HCT116 (cell line): ENCODE measurements around the gene BTBD3. TPM values are rescaled to one million over a fixed set of nuclear protein-coding genes. Genes with fewer than 3 reads are reported as not detected.
A peak's percentile ranks its signal among the peaks of the same experiment; 100 is the strongest.

ENCODE experiments used
- ATAC-seq: fragments of 200-7000 bp; cut with Tn5 transposase; 2 replicates; pipeline ENCODE4 v1.9.1; 2020; ENCODE audit warnings: mild to moderate bottlenecking, moderate library complexity
- BruUV-seq: library from RNA; stranded (reverse); fragments of 400-500 nt; replicated peaks from 2 replicates; lab custom pipeline; 2021; lab: Mats Ljungman, UMichigan
- CTCF ChIA-PET: fragments of 300-600 bp; sonication (Branson Sonifier 250); formaldehyde crosslinking; loops from one replicate; lab custom pipeline; 2021; ENCODE audit warnings: antibody characterized with exemption; lab: Charles Lee
- POLR2A ChIA-PET: fragments of 300-600, 350-600 bp; sonication (Branson Sonifier 250); formaldehyde crosslinking; loops from one replicate; lab custom pipeline; 2021; ENCODE audit warnings: antibody characterized with exemption; lab: Charles Lee
- RAD21 ChIA-PET, 2 experiments: fragments of 300-600 bp; sonication (Branson Sonifier 250); formaldehyde crosslinking; loops; one replicate each; lab custom pipeline; 2023; ENCODE audit warnings: low total read pairs in 2 of 2; ENCODE audit not compliant: uncharacterized antibody in 2 of 2, unreplicated experiment in 2 of 2, low non-redundant PET in 1 of 2; lab: Charles Lee
- DNase-seq: peaks from one replicate; pipeline ENCODE4 v3.0.0-alpha.2; 2010; ENCODE audit warnings: low read depth, low spot score
- H2AFZ ChIP-seq: fragments of 200-600 bp; shearing (Covaris generic), sonication (generic); 2 replicates; pipeline ENCODE4 v1.6.1; 2017; ENCODE audit warnings: low read depth, mixed run types, mixed read lengths, antibody characterized with exemption, low read length; ENCODE audit not compliant: poor library complexity, severe bottlenecking
- H3K27ac ChIP-seq: 2 replicates; pipeline ENCODE4 v1.5.1; 2012; ENCODE audit warnings: low read depth, low read length
- H3K27me3 ChIP-seq: fragments of 200-600 bp; sonication (generic); 2 replicates; pipeline ENCODE4 v1.6.1; 2016; ENCODE audit warnings: mixed run types, low read length, mixed read lengths; ENCODE audit not compliant: insufficient read depth
- H3K36me3 ChIP-seq, 2 experiments: fragments of 200-500 bp in 1 of 2; fragments of 200-600 bp in 1 of 2; sonication (Bioruptor generic) in 1 of 2; sonication (generic) in 1 of 2; 2 replicates each; pipeline versions ENCODE4 v1.5.1 to v1.6.1; 2014 to 2016; ENCODE audit warnings: low read length in 2 of 2, inconsistent platforms in 1 of 2, mixed read lengths in 1 of 2, mixed run types in 1 of 2; ENCODE audit not compliant: insufficient read depth in 2 of 2, control insufficient read depth in 1 of 2
- H3K4me1 ChIP-seq, 2 experiments: fragments of 200-600 bp in 1 of 2; sonication (generic) in 1 of 2; 2 replicates each; pipeline versions ENCODE4 v1.5.1 to v1.6.1; 2012 to 2017; ENCODE audit warnings: low read length in 2 of 2, inconsistent platforms in 1 of 2, mild to moderate bottlenecking in 1 of 2, mixed read lengths in 1 of 2, mixed run types in 1 of 2, moderate library complexity in 1 of 2; ENCODE audit not compliant: insufficient read depth in 2 of 2, control insufficient read depth in 1 of 2
- H3K4me2 ChIP-seq: fragments of 200-600 bp; sonication (generic); 2 replicates; pipeline ENCODE4 v1.6.1; 2017; ENCODE audit warnings: mixed run types, low read length, mixed read lengths
- H3K4me3 ChIP-seq, 2 experiments: fragments of 200-600 bp in 1 of 2; sonication (generic) in 1 of 2; replicated peaks in 1 of 2; 2 replicates each; pipeline ENCODE4 v1.5.1; 2011 to 2016; ENCODE audit warnings: low read length in 2 of 2, control low read depth in 1 of 2, low read depth in 1 of 2, mild to moderate bottlenecking in 1 of 2, mixed read lengths in 1 of 2, mixed run types in 1 of 2
- H3K79me2 ChIP-seq: fragments of 200-600 bp; sonication (generic); 2 replicates; pipeline ENCODE4 v1.6.1; 2017; ENCODE audit warnings: mild to moderate bottlenecking, mixed run types, low read length, moderate library complexity, mixed read lengths; ENCODE audit not compliant: insufficient read depth
- H3K9ac ChIP-seq: fragments of 200-600 bp; sonication (generic); 2 replicates; pipeline ENCODE4 v1.6.1; 2016; ENCODE audit warnings: low read length, mixed read lengths
- H3K9me2 ChIP-seq: fragments of 200-600 bp; sonication (generic), shearing (Covaris generic); 2 replicates; pipeline ENCODE4 v1.6.1; 2017; ENCODE audit warnings: mixed run types, mild to moderate bottlenecking, moderate library complexity; ENCODE audit not compliant: insufficient read depth
- H3K9me3 ChIP-seq, 2 experiments: fragments of 200-500 bp in 1 of 2; fragments of 200-600 bp in 1 of 2; sonication (Bioruptor generic) in 1 of 2; sonication (generic) in 1 of 2; 2 replicates each; pipeline ENCODE4 v1.6.1; 2014 to 2017; ENCODE audit warnings: low read length in 2 of 2, mixed read lengths in 2 of 2, inconsistent platforms in 1 of 2, low read depth in 1 of 2, mild to moderate bottlenecking in 1 of 2, mixed run types in 1 of 2, moderate library complexity in 1 of 2; ENCODE audit not compliant: control insufficient read depth in 1 of 2, insufficient read depth in 1 of 2
- H4K20me1 ChIP-seq: fragments of 200-600 bp; sonication (generic), shearing (Covaris generic); 2 replicates; pipeline ENCODE4 v1.6.1; 2017; ENCODE audit warnings: mixed run types, mild to moderate bottlenecking, moderate library complexity; ENCODE audit not compliant: insufficient read depth
- EGR1 ChIP-seq: IDR thresholded peaks from 2 replicates; pipeline ENCODE4 v1.6.1; 2012; ENCODE audit warnings: low read depth
- ELF1 ChIP-seq: IDR thresholded peaks from 2 replicates; pipeline ENCODE4 v1.6.1; 2012; ENCODE audit warnings: low read depth, borderline replicate concordance
- EZH2 ChIP-seq: fragments of 200-600 bp; sonication (generic); IDR thresholded peaks from 2 replicates; pipeline ENCODE4 v1.6.1; 2017; ENCODE audit warnings: antibody characterized with exemption, mixed run types
- EZH2phosphoT487 ChIP-seq: fragments of 200-600 bp; IDR thresholded peaks from 2 replicates; pipeline ENCODE4 v1.6.1; 2018; ENCODE audit warnings: antibody characterized with exemption, borderline replicate concordance
- JUND ChIP-seq: IDR thresholded peaks from 2 replicates; pipeline ENCODE4 v1.6.1; 2012
- POLR2AphosphoS5 ChIP-seq: IDR thresholded peaks from 2 replicates; pipeline ENCODE4 v1.6.1; 2011; ENCODE audit warnings: mild to moderate bottlenecking, low read depth, low read length, moderate library complexity
- SRF ChIP-seq: IDR thresholded peaks from 2 replicates; pipeline ENCODE4 v1.6.1; 2012; ENCODE audit warnings: low read depth
- ZFX ChIP-seq: fragments of 450-650 bp; IDR thresholded peaks from 2 replicates; pipeline ENCODE4 v1.6.1; 2017
- intact Hi-C: fragments of 100-400 bp; cut with micrococcal nuclease; formaldehyde crosslinking; loops from 2 replicates; pipeline ENCODE4 v1.10.0; 2022
- total RNA-seq: library from RNA; stranded (reverse); gene quantifications from one replicate; pipeline ENCODE4 v1.2.1, GENCODE V29; 2021; ENCODE audit not compliant: unreplicated experiment
- TF ChIP-seq, protein P1 (sequence below): IDR thresholded peaks from 2 replicates; pipeline ENCODE4 v1.6.1; 2012
- TF ChIP-seq, protein P2 (sequence below): IDR thresholded peaks from 2 replicates; pipeline ENCODE4 v1.6.1; 2012; ENCODE audit warnings: low read depth

The BTBD3 gene
- total RNA-seq, 1 experiment from 2014 or later = 20.2 TPM

DNA sequence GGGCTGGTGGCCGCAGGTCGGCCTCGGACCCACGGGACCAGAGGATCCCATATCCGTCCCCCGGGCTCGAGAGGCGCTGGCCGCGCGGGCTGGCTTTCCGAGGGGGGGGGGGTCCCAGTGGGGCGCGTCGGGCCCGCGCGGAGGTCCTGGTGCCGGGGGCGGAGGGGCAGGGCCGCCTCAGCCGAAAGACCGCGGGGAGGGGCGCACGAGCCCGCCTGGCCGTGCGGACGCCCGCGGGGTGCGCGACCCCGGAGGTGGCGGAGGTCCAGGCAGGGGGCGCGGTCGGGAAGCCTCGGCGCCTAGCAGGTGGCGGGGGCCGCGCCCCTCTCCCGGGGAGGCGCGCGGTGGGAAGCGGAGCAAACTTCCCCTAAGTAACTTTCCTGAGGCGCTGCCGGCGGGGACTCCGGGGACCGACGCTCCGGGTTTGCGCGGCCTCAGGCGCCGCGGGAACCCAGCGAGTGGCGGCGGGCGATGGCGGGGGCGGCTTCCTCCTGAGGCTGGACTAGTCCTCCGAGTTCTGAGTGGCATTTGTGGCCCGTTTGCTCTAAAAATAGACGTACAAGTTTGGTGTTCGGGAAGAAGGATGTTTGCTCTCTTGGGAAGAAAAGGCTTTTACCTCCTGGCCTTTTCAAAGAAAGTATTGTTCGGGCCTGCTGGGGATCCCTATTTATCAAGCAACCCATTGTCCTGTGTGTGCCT is 26.5 kb upstream of the BTBD3 start:
- BruUV-seq = no TSS peak
- RAD21 ChIA-PET = no interaction called here
- Histone ChIP-seq H4K20me1 (no peaks in the 10 kb centered on the region; the same call in 1 of the 2 replicates), H3K9me2 (no peaks in the 10 kb centered on the region), H2AFZ (no peak overlapping the region), H3K9me3 (no peaks in the 10 kb centered on the region), H3K79me2 (peaks cover 51% of the 10 kb centered on the region), H3K27ac (peak overlapping the region; percentile 85), H3K36me3 (no peaks in the 10 kb centered on the region), H3K9ac (peak overlapping the region; percentile 60), H3K4me1 (peaks cover 7 to 16% of the 10 kb centered on the region in 2 experiments; a peak in 3 of 4 replicates), H3K4me3 (peak overlapping the region; percentile 66 to 71), H3K27me3 (0 out of 2 replicates have a peak, but pooled peaks cover 7% of the 10 kb centered on the region), H3K4me2 (peak overlapping the region; percentile 91)
- POLR2A ChIA-PET = interaction anchor here (0.5 kb wide), 1 partner anchor 129 kb away, joined by 3 read pairs; no protein-coding TSS in a partner anchor
- intact Hi-C loops = loop anchor here (2.0 kb wide), 1 partner anchor 24 kb away; no protein-coding TSS in a partner anchor
- ATAC-seq (peak; percentile 52), DNase-seq (no peak)
- TF ChIP-seq SRF (no peak), ZFX (peak; percentile 83), EZH2phosphoT487 (no peak), POLR2AphosphoS5 (peak; percentile 22), ELF1 (no peak), JUND (no peak), EZH2 (no peak), EGR1 (peak; percentile 61; the same call in 1 of the 2 replicates)
- TF ChIP-seq, protein P1, sequence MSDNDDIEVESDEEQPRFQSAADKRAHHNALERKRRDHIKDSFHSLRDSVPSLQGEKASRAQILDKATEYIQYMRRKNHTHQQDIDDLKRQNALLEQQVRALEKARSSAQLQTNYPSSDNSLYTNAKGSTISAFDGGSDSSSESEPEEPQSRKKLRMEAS = no peak
- TF ChIP-seq, protein P2, sequence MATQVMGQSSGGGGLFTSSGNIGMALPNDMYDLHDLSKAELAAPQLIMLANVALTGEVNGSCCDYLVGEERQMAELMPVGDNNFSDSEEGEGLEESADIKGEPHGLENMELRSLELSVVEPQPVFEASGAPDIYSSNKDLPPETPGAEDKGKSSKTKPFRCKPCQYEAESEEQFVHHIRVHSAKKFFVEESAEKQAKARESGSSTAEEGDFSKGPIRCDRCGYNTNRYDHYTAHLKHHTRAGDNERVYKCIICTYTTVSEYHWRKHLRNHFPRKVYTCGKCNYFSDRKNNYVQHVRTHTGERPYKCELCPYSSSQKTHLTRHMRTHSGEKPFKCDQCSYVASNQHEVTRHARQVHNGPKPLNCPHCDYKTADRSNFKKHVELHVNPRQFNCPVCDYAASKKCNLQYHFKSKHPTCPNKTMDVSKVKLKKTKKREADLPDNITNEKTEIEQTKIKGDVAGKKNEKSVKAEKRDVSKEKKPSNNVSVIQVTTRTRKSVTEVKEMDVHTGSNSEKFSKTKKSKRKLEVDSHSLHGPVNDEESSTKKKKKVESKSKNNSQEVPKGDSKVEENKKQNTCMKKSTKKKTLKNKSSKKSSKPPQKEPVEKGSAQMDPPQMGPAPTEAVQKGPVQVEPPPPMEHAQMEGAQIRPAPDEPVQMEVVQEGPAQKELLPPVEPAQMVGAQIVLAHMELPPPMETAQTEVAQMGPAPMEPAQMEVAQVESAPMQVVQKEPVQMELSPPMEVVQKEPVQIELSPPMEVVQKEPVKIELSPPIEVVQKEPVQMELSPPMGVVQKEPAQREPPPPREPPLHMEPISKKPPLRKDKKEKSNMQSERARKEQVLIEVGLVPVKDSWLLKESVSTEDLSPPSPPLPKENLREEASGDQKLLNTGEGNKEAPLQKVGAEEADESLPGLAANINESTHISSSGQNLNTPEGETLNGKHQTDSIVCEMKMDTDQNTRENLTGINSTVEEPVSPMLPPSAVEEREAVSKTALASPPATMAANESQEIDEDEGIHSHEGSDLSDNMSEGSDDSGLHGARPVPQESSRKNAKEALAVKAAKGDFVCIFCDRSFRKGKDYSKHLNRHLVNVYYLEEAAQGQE = no peak
- CTCF ChIA-PET = no interaction called here
